OCI-LY7 (cell line): ENCODE measurements around the gene HMGA1. TPM values are rescaled to one million over a fixed set of nuclear protein-coding genes. Genes with fewer than 3 reads are reported as not detected.

Experiments
- BruUV-seq: library from RNA; stranded (reverse); fragments of 400-500 nt; replicated peaks from 2 replicates; lab custom pipeline; 2021; lab: Mats Ljungman, UMichigan
- CTCF ChIA-PET: fragments of 300-600 bp; sonication (Branson Sonifier 250); formaldehyde crosslinking; loops from one replicate; lab custom pipeline; 2022; ENCODE audit warnings: antibody characterized with exemption; ENCODE audit not compliant: unreplicated experiment; lab: Charles Lee
- POLR2A ChIA-PET: fragments of 300-600 bp; sonication (Branson Sonifier 250); formaldehyde crosslinking; loops from one replicate; lab custom pipeline; 2022; ENCODE audit warnings: antibody characterized with exemption; lab: Charles Lee
- DNase-seq: peaks from one replicate; pipeline ENCODE4 v3.0.0-alpha.2; 2015; ENCODE audit warnings: low spot score
- H2AFZ ChIP-seq: fragments of 200-600 bp; sonication (generic), shearing (Covaris generic); 2 replicates; pipeline ENCODE4 v1.6.1; 2014; ENCODE audit warnings: mild to moderate bottlenecking, antibody characterized with exemption, low read length, moderate library complexity
- H3K27ac ChIP-seq: fragments of 200-600 bp; sonication (generic); 2 replicates; pipeline ENCODE4 v1.5.1; 2014; ENCODE audit warnings: mixed run types, low read depth, mild to moderate bottlenecking, moderate library complexity, low read length, inconsistent platforms; ENCODE audit not compliant: poor library complexity, severe bottlenecking
- H3K36me3 ChIP-seq: fragments of 200-600 bp; sonication (generic); 2 replicates; pipeline ENCODE4 v1.6.1; 2014; ENCODE audit warnings: mild to moderate bottlenecking, antibody characterized with exemption, low read length, moderate library complexity, mixed read lengths; ENCODE audit not compliant: insufficient read depth
- H3K4me1 ChIP-seq: fragments of 200-600 bp; sonication (generic); 2 replicates; pipeline ENCODE4 v1.5.1; 2014; ENCODE audit warnings: mild to moderate bottlenecking, low read length; ENCODE audit not compliant: insufficient read depth, poor library complexity, severe bottlenecking
- H3K4me2 ChIP-seq: fragments of 200-600 bp; sonication (generic); 2 replicates; pipeline ENCODE4 v1.6.1; 2014; ENCODE audit warnings: mild to moderate bottlenecking, low read length
- H3K4me3 ChIP-seq: fragments of 200-600 bp; sonication (generic); 2 replicates; pipeline ENCODE4 v1.5.1; 2014; ENCODE audit warnings: mild to moderate bottlenecking, low read depth, low read length; ENCODE audit not compliant: poor library complexity, severe bottlenecking
- H3K79me2 ChIP-seq: fragments of 200-600 bp; sonication (generic); 2 replicates; pipeline ENCODE4 v1.6.1; 2016; ENCODE audit warnings: low read depth, mild to moderate bottlenecking, low read length, moderate library complexity, mixed read lengths; ENCODE audit not compliant: insufficient read depth
- H3K9me2 ChIP-seq: fragments of 200-600 bp; sonication (generic); 2 replicates; pipeline ENCODE4 v1.6.1; 2016; ENCODE audit warnings: mild to moderate bottlenecking, low read length, mixed read lengths; ENCODE audit not compliant: insufficient read depth
- H3K9me3 ChIP-seq: fragments of 200-600 bp; sonication (generic); 2 replicates; pipeline ENCODE4 v1.6.1; 2014; ENCODE audit warnings: mild to moderate bottlenecking, mixed run types, low read length, mixed read lengths
- H4K20me1 ChIP-seq: fragments of 200-600 bp; sonication (generic); 2 replicates; pipeline ENCODE4 v1.6.1; 2014; ENCODE audit warnings: mild to moderate bottlenecking, antibody characterized with exemption, low read length, moderate library complexity, mixed read lengths; ENCODE audit not compliant: insufficient read depth
- CTCF ChIP-seq: fragments of 200-600 bp; sonication (generic); conservative IDR thresholded peaks from 2 replicates; pipeline ENCODE4 v1.5.1; 2014; ENCODE audit warnings: mild to moderate bottlenecking, antibody characterized with exemption, low read length, moderate library complexity, mixed read lengths
- EZH2phosphoT487 ChIP-seq: fragments of 200-600 bp; sonication (generic); IDR thresholded peaks from 2 replicates; pipeline ENCODE4 v1.6.1; 2018; ENCODE audit warnings: low read depth, borderline replicate concordance, mild to moderate bottlenecking, mixed run types, antibody characterized with exemption, low read length, moderate library complexity, mixed read lengths
- intact Hi-C: fragments of 100-400 bp; cut with micrococcal nuclease; formaldehyde crosslinking; loops from one replicate; pipeline ENCODE4 v1.10.0; 2022; ENCODE audit not compliant: unreplicated experiment
- total RNA-seq, 2 experiments: library from RNA; depleted of rRNA in 1 of 2; stranded (reverse); fragments of >200 nt in 1 of 2; shearing (Covaris generic) in 1 of 2; gene quantifications; 2 replicates each; pipeline ENCODE4 v1.2.3, GENCODE V29; 2014 to 2022

Gene HMGA1
- total RNA-seq, 2 experiments from 2014 or later = 435 to 764 TPM

GRCh38 chr6:34288581-34288980, 51.9 kb downstream of the HMGA1 start:
- no TSS peak for BruUV-seq
- DNase-seq = peak; percentile 12
- CTCF ChIA-PET = no interaction called here
- Histone ChIP-seq H3K9me2 (no peaks in the 10 kb centered on the region), H3K4me1 (peaks cover 17% of the 10 kb centered on the region), H3K27ac (no peak overlapping the region), H3K4me2 (no peak overlapping the region), H3K4me3 (no peak overlapping the region), H4K20me1 (no peaks in the 10 kb centered on the region), H3K79me2 (no peaks in the 10 kb centered on the region), H3K36me3 (peaks cover 75% of the 10 kb centered on the region), H2AFZ (no peak overlapping the region), H3K9me3 (no peaks in the 10 kb centered on the region)
- TF ChIP-seq CTCF (no peak), EZH2phosphoT487 (no peak)
- POLR2A ChIA-PET = interaction anchor here (0.9 kb wide), 1 partner anchor 11 kb away, joined by 4 read pairs; no protein-coding TSS in a partner anchor
- intact Hi-C loops = no loop called here

- no peaks in the 10 kb centered on the region for H3K9me2 ChIP-seq
- H3K4me1 ChIP-seq = peaks cover 17% of the 10 kb centered on the region
- no peak overlapping the region for H3K27ac ChIP-seq
- POLR2A ChIA-PET = interaction anchor here (0.9 to 1.2 kb wide), 2 partner anchors 11 to 16 kb away, joined by 4 to 7 read pairs; no protein-coding TSS in a partner anchor
- H2AFZ ChIP-seq = no peak overlapping the region
- intact Hi-C loops = no loop called here
- CTCF ChIA-PET = no interaction called here
- DNase-seq = no peak
- peaks cover 73% of the 10 kb centered on the region for H3K36me3 ChIP-seq
- H4K20me1 ChIP-seq = no peaks in the 10 kb centered on the region
- no TSS peak for BruUV-seq
- H3K79me2 ChIP-seq = no peaks in the 10 kb centered on the region
- H3K4me2 ChIP-seq = no peak overlapping the region
- TF ChIP-seq EZH2phosphoT487 (no peak), CTCF (no peak)
- H3K9me3 ChIP-seq = no peaks in the 10 kb centered on the region
- no peak overlapping the region for H3K4me3 ChIP-seq
Measured at GRCh38 chr6:34289137-34289536, 52.5 kb downstream of the HMGA1 start.

- Histone ChIP-seq H3K9me2 (no peaks in the 10 kb centered on the region), H3K4me1 (peaks cover 34% of the 10 kb centered on the region), H3K4me3 (no peak overlapping the region), H3K27ac (no peak overlapping the region), H4K20me1 (no peaks in the 10 kb centered on the region), H3K79me2 (no peaks in the 10 kb centered on the region), H3K4me2 (no peak overlapping the region), H3K9me3 (no peaks in the 10 kb centered on the region), H3K36me3 (peaks cover 52% of the 10 kb centered on the region), H2AFZ (no peak overlapping the region)
- ChIA-PET CTCF (no interaction called here), POLR2A (interaction anchor here (0.7 kb wide), 1 partner anchor 9 kb away, joined by 3 read pairs; no protein-coding TSS in a partner anchor)
- DNase-seq = no peak
- intact Hi-C loops = no loop called here
- no TSS peak for BruUV-seq
- no peak for TF ChIP-seq EZH2phosphoT487
- no peak for TF ChIP-seq CTCF
Measured at GRCh38 chr6:34292954-34293353, 56.3 kb downstream of the HMGA1 start.
